ENCODE measurements around the gene PPFIA4.

PPFIA4 gene

DNA sequence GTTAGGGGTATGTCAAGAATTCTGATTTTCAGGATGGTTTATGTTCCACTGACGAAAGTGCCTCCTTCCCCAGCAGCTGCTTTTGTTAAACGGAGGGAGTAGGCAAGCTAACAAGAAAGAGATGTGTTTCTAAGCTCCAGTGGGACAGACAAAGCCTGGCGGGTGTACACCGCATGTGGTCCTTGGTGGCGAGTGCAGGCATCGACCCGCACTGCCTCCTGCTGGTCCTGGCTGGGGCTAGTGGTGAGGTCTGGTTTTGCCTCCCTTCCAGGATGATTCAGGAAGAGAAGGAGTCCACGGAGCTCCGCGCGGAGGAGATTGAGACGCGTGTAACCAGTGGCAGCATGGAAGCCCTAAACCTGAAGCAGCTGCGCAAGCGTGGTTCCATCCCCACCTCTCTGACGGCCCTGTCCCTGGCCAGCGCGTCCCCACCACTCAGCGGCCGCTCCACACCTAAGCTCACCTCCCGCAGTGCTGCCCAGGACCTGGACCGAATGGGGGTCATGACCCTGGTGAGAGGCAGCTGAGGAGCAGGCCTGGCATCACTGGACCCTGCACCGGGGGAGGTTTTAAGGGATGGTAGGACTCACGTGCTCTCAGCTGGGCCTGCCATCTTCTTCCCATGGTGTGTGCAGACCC is 29.0 kb downstream of the PPFIA4 start:
- H3K27me3 ChIP-seq (ENCODE audit: low read depth, low read length), result peaks cover 46% of the 10 kb centered on the region
- H3K4me1 ChIP-seq (ENCODE audit: low read length), result peaks cover 16% of the 10 kb centered on the region
- no peaks in the 10 kb centered on the region for H3K79me2 ChIP-seq (ENCODE audit: low read length)
- H2AFZ ChIP-seq (ENCODE audit: low read depth, low read length), result no peak overlapping the region
- H3K4me2 ChIP-seq (ENCODE audit: low read length), result no peak overlapping the region
- no peak overlapping the region for H3K9ac ChIP-seq (ENCODE audit: low read length)
- H3K9me3 ChIP-seq (ENCODE audit: insufficient read depth, low read length), result no peaks in the 10 kb centered on the region
- no peak overlapping the region for H3K4me3 ChIP-seq (ENCODE audit: low read length)
- no peaks in the 10 kb centered on the region for H4K20me1 ChIP-seq (ENCODE audit: insufficient read depth, low read length)
- TF ChIP-seq EZH2phosphoT487 (IDR thresholded peaks at IDR 0.05; ENCODE audit: low read depth) (no peak), CTCF (IDR thresholded peaks at IDR 0.05; ENCODE audit: low read depth, low read length) (no peak)
- H3K27ac ChIP-seq (ENCODE audit: low read length), result no peak overlapping the region
- H3K36me3 ChIP-seq (replicated peaks; ENCODE audit: low read depth, low read length), result no peaks in the 10 kb centered on the region

DNA sequence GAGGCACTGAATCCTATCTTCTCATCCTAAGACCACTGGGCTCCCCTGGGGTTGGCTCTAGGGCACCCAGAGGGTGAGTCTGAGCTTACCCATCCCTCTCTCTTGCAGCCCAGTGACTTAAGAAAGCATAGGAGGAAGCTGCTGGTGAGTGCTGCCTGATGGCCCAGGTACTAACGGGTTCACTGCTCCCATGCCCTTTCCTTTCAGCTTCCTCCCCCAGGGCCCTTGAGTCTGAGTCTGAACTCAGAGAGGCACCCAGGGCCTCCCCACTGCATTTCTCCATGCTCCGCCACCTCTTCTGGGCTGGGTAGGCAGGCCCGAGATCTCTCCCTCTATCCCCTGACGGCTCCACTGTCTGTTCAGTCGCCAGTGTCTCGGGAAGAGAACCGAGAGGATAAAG is 29.7 kb downstream of the PPFIA4 start:
- no peaks in the 10 kb centered on the region for H3K79me2 ChIP-seq (ENCODE audit: low read length)
- peaks cover 45% of the 10 kb centered on the region for H3K27me3 ChIP-seq (ENCODE audit: low read depth, low read length)
- no peak overlapping the region for H3K4me2 ChIP-seq (ENCODE audit: low read length)
- no peaks in the 10 kb centered on the region for H4K20me1 ChIP-seq (ENCODE audit: insufficient read depth, low read length)
- no peaks in the 10 kb centered on the region for H3K9me3 ChIP-seq (ENCODE audit: insufficient read depth, low read length)
- no peak overlapping the region for H3K27ac ChIP-seq (ENCODE audit: low read length)
- H3K4me1 ChIP-seq (ENCODE audit: low read length), result peaks cover 16% of the 10 kb centered on the region
- no peak for TF ChIP-seq CTCF (IDR thresholded peaks at IDR 0.05; ENCODE audit: low read depth, low read length)
- no peak for TF ChIP-seq EZH2phosphoT487 (IDR thresholded peaks at IDR 0.05; ENCODE audit: low read depth)
- H2AFZ ChIP-seq (ENCODE audit: low read depth, low read length), result no peak overlapping the region
- H3K4me3 ChIP-seq (ENCODE audit: low read length), result no peak overlapping the region
- no peak overlapping the region for H3K9ac ChIP-seq (ENCODE audit: low read length)
- no peaks in the 10 kb centered on the region for H3K36me3 ChIP-seq (replicated peaks; ENCODE audit: low read depth, low read length)

GRCh38 chr1:203056516-203056915 is 30.2 kb downstream of the PPFIA4 start:
- Histone ChIP-seq H3K9me3 (ENCODE audit: insufficient read depth, low read length) (no peaks in the 10 kb centered on the region), H3K79me2 (ENCODE audit: low read length) (no peaks in the 10 kb centered on the region), H2AFZ (ENCODE audit: low read depth, low read length) (no peak overlapping the region), H3K27ac (ENCODE audit: low read length) (no peak overlapping the region), H3K4me2 (ENCODE audit: low read length) (peak overlapping the region; percentile 42), H3K9ac (ENCODE audit: low read length) (no peak overlapping the region), H3K27me3 (ENCODE audit: low read depth, low read length) (peaks cover 43% of the 10 kb centered on the region), H3K4me1 (ENCODE audit: low read length) (peaks cover 16% of the 10 kb centered on the region), H4K20me1 (ENCODE audit: insufficient read depth, low read length) (no peaks in the 10 kb centered on the region), H3K4me3 (ENCODE audit: low read length) (no peak overlapping the region), H3K36me3 (replicated peaks; ENCODE audit: low read depth, low read length) (no peaks in the 10 kb centered on the region)
- TF ChIP-seq EZH2phosphoT487 (IDR thresholded peaks at IDR 0.05; ENCODE audit: low read depth) (no peak), CTCF (IDR thresholded peaks at IDR 0.05; ENCODE audit: low read depth, low read length) (peak; percentile 38)

- Histone ChIP-seq H3K9me3 (ENCODE audit: insufficient read depth, low read length) (no peaks in the 10 kb centered on the region), H3K79me2 (ENCODE audit: low read length) (no peaks in the 10 kb centered on the region), H3K4me1 (ENCODE audit: low read length) (peaks cover 16% of the 10 kb centered on the region), H3K27ac (ENCODE audit: low read length) (no peak overlapping the region), H3K27me3 (ENCODE audit: low read depth, low read length) (peaks cover 31% of the 10 kb centered on the region), H3K36me3 (replicated peaks; ENCODE audit: low read depth, low read length) (no peaks in the 10 kb centered on the region), H3K4me2 (ENCODE audit: low read length) (no peak overlapping the region), H2AFZ (ENCODE audit: low read depth, low read length) (no peak overlapping the region), H4K20me1 (ENCODE audit: insufficient read depth, low read length) (no peaks in the 10 kb centered on the region), H3K4me3 (ENCODE audit: low read length) (no peak overlapping the region), H3K9ac (ENCODE audit: low read length) (no peak overlapping the region)
- TF ChIP-seq CTCF (IDR thresholded peaks at IDR 0.05; ENCODE audit: low read depth, low read length) (no peak), EZH2phosphoT487 (IDR thresholded peaks at IDR 0.05; ENCODE audit: low read depth) (no peak)
Measured at GRCh38 chr1:203057911-203058675, 31.8 kb downstream of the PPFIA4 start.

Measured in OCI-LY3 (cell line).